ENCODE results near the gene CNN3. TPM values are rescaled to one million over a fixed set of nuclear protein-coding genes. Genes with fewer than 3 reads are reported as not detected.
A peak's percentile ranks its signal among the peaks of the same experiment; 100 is the strongest.

Gene CNN3
- total and polyA plus RNA-seq, 12 donors = 28.0 to 108 (median 62.5) TPM

DNA sequence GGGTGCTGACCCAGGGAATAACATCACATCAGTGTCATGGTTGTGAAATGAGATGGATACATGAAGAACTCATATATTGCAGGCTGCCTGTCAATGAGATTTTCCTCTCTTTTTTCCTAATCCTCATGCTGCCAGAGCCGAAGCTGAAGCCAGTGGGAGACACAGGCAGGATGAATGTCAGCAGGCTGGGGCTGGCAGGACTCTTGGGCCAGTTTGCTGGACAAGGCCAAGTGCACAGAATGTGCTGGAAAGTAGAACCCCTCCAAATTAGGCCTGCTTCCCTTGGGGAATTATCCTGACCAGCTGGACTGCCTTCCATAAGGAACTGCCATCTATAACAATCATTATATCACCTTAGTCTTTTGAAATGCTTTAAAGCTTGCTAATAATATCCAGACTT is 75.3 kb downstream of the CNN3 start:
- Histone ChIP-seq H3K4me1 (peaks cover 0 to 58% (median 15%) of the 10 kb centered on the region in 9 donors), H3K27ac (peak overlapping the region in 3 of 10 donors; percentile 3 to 37 (median 10)), H3K9me3 (no peaks in the 10 kb centered on the region), H3K4me3 (no peak overlapping the region), H3K27me3 (no peaks in the 10 kb centered on the region), H3K36me3 (no peaks in the 10 kb centered on the region)
- WGBS, 2 donors = 29 to 88% methylated on average over 1 of the region's 1 CpG
- intact Hi-C loops (cut with DNase I) = loop anchor here in 5 of 10 donors (5.0 to 10.0 kb wide), 6 partner anchors 46 to 383 kb away; partner anchors contain the start of genes RWDD3 (in 3 of the 5) and CNN3 (in 1 of the 5)
- TF ChIP-seq, protein P1, sequence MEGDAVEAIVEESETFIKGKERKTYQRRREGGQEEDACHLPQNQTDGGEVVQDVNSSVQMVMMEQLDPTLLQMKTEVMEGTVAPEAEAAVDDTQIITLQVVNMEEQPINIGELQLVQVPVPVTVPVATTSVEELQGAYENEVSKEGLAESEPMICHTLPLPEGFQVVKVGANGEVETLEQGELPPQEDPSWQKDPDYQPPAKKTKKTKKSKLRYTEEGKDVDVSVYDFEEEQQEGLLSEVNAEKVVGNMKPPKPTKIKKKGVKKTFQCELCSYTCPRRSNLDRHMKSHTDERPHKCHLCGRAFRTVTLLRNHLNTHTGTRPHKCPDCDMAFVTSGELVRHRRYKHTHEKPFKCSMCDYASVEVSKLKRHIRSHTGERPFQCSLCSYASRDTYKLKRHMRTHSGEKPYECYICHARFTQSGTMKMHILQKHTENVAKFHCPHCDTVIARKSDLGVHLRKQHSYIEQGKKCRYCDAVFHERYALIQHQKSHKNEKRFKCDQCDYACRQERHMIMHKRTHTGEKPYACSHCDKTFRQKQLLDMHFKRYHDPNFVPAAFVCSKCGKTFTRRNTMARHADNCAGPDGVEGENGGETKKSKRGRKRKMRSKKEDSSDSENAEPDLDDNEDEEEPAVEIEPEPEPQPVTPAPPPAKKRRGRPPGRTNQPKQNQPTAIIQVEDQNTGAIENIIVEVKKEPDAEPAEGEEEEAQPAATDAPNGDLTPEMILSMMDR (IDR thresholded peaks at IDR 0.05) = no peak
- DNase-seq = no peak
- ATAC-seq = no peak

Other genes with a start within 250 kb of the CNN3 start
- gene SLC44A3, start 106.8 kb downstream of the CNN3 start, total RNA-seq = 1 to 10 TPM; 2.2 to 9.4 (median 6.3) TPM
- gene SLC44A3, start 106.8 kb downstream of the CNN3 start, polyA plus RNA-seq = 1 to 10 TPM; 1.2 to 1.6 TPM
- 1 to 10 TPM; 1.8 to 4.6 (median 3.5) TPM for gene ALG14, start 145.8 kb upstream of the CNN3 start, total RNA-seq
- gene ALG14, start 145.8 kb upstream of the CNN3 start, polyA plus RNA-seq = 1 to 10 TPM; 1.1 to 2.1 TPM
- 100 to 1,000 TPM in 1 of 10 donors, 10 to 100 TPM in 9; 42.7 to 100 (median 66.2) TPM for gene TLCD4, start 190.2 kb upstream of the CNN3 start, total RNA-seq
- 1 to 10 TPM; 8.2 to 8.9 TPM for gene TLCD4, start 190.2 kb upstream of the CNN3 start, polyA plus RNA-seq